HL-60 (cell line): ENCODE data around the gene ADD1.

Source experiments
- DNase-seq, 2 experiments: peaks; one replicate each; pipeline ENCODE4 v3.0.0-alpha.2; 2010 to 2020; ENCODE audit warnings: low read depth in 1 of 2, low spot score in 1 of 2
- H3K27ac ChIP-seq: fragments of 250-450 bp; sonication (Bioruptor Pico); replicated peaks from 2 replicates; pipeline ENCODE4 v1.5.1; 2020; ENCODE audit warnings: mild to moderate bottlenecking, moderate library complexity
- H3K27me3 ChIP-seq: fragments of 250-450 bp; sonication (Bioruptor Pico); 2 replicates; pipeline ENCODE4 v1.5.1; 2021; ENCODE audit warnings: mild to moderate bottlenecking, moderate library complexity; ENCODE audit not compliant: insufficient read depth, poor library complexity, severe bottlenecking
- H3K4me3 ChIP-seq: replicated peaks from 2 replicates; pipeline ENCODE4 v1.5.1; 2011; ENCODE audit warnings: mild to moderate bottlenecking, control low read depth, low read length; ENCODE audit not compliant: insufficient read depth
- CTCF ChIP-seq: IDR thresholded peaks from one replicate; pipeline ENCODE4 v1.5.1; 2011; ENCODE audit warnings: low read length, control low read depth, inconsistent platforms; ENCODE audit not compliant: insufficient read depth
- GABPA ChIP-seq: IDR thresholded peaks from 2 replicates; pipeline ENCODE4 v1.6.1; 2012; ENCODE audit warnings: low read depth
- POLR2AphosphoS5 ChIP-seq: IDR thresholded peaks from 2 replicates; pipeline ENCODE4 v1.6.1; 2012; ENCODE audit warnings: low read depth
- REST ChIP-seq: IDR thresholded peaks from 2 replicates; pipeline ENCODE4 v1.6.1; 2012; ENCODE audit warnings: low read depth; ENCODE audit not compliant: insufficient replicate concordance
- SPI1 ChIP-seq: IDR thresholded peaks from 2 replicates; pipeline ENCODE4 v1.6.1; 2012; ENCODE audit warnings: low read depth, mild to moderate bottlenecking, borderline replicate concordance

The ADD1 gene

GRCh38 chr4:2837904-2838496, 5.6 kb upstream of the ADD1 start:
- Histone ChIP-seq H3K27ac (peak overlapping the region; percentile 62), H3K4me3 (no peak overlapping the region), H3K27me3 (no peaks in the 10 kb centered on the region)
- DNase-seq: peak in 1 of 2 experiments; percentile 84
- TF ChIP-seq GABPA: peak; percentile 73
- TF ChIP-seq SPI1: peak; percentile 57; the same call in 1 of the 2 replicates
- no peak; the same call in none of the 2 replicates for TF ChIP-seq POLR2AphosphoS5
- no peak for TF ChIP-seq REST

GRCh38 chr4:2839060-2839459, 4.6 kb upstream of the ADD1 start:
- Histone ChIP-seq H3K27ac (no peak overlapping the region), H3K4me3 (no peak overlapping the region), H3K27me3 (no peaks in the 10 kb centered on the region)
- no peak for DNase-seq
- TF ChIP-seq SPI1 (no peak), REST (no peak), CTCF (no peak), POLR2AphosphoS5 (no peak), GABPA (no peak)

GRCh38 chr4:2842687-2843262, 869 bp upstream of the ADD1 start:
- Histone ChIP-seq H3K27ac (peak overlapping the region; percentile 91), H3K27me3 (no peaks in the 10 kb centered on the region), H3K4me3 (peak overlapping the region; percentile 87)
- TF ChIP-seq SPI1: no peak
- no peak for TF ChIP-seq REST
- TF ChIP-seq GABPA: no peak
- no peak for TF ChIP-seq POLR2AphosphoS5
- no peak for TF ChIP-seq CTCF
- no peak for DNase-seq
